CD4-positive, alpha-beta T cell (primary cell): Measurements from ENCODE around the gene METTL15. TPM values are rescaled to one million over a fixed set of nuclear protein-coding genes. Genes with fewer than 3 reads are reported as not detected.

ENCODE experiments used
- ATAC-seq: fragments of 200-7000 bp; cut with Tn5 transposase; one replicate; pipeline ENCODE4 v1.10.0; 2022; ENCODE audit warnings: mild to moderate bottlenecking; ENCODE audit not compliant: poor library complexity
- CTCF ChIA-PET: fragments of 350-600 bp; sonication (Branson Sonifier 250); formaldehyde crosslinking; loops from one replicate; lab custom pipeline; 2021; ENCODE audit warnings: antibody characterized with exemption, inconsistent platforms; lab: Charles Lee
- POLR2A ChIA-PET: fragments of 350-600 bp; sonication (Branson Sonifier 250); formaldehyde crosslinking; loops from one replicate; lab custom pipeline; 2021; ENCODE audit warnings: antibody characterized with exemption, inconsistent platforms; lab: Charles Lee
- DNase-seq, 14 experiments: peaks; one replicate each; pipeline ENCODE4 v3.0.0-alpha.2; 2013 to 2020; ENCODE audit warnings: mixed read lengths in 2 of 14
- H3K27ac ChIP-seq, 2 donors: one replicate each; pipeline versions ENCODE4 v1.5.1 to v1.7.0; 2013; ENCODE audit warnings: low read length in 2 of 2, low read depth in 1 of 2, mild to moderate bottlenecking in 1 of 2
- H3K27me3 ChIP-seq, 2 experiments: 1 replicate in 1 of 2; 2 replicates in 1 of 2; pipeline versions ENCODE4 v1.6.1 to v1.7.0; 2013; ENCODE audit warnings: low read length in 2 of 2, control low read depth in 1 of 2, mild to moderate bottlenecking in 1 of 2, moderate library complexity in 1 of 2; ENCODE audit not compliant: insufficient read depth in 2 of 2, control insufficient read depth in 1 of 2
- H3K36me3 ChIP-seq: one replicate; pipeline ENCODE4 v1.6.1; 2013; ENCODE audit warnings: low read length, control low read depth; ENCODE audit not compliant: insufficient read depth
- H3K4me1 ChIP-seq: one replicate; pipeline ENCODE4 v1.6.1; 2013; ENCODE audit warnings: low read length, control low read depth; ENCODE audit not compliant: insufficient read depth
- H3K4me3 ChIP-seq: one replicate; pipeline ENCODE4 v1.5.1; 2013; ENCODE audit warnings: mild to moderate bottlenecking, low read length, moderate library complexity
- H3K9me3 ChIP-seq, 2 experiments: 1 replicate in 1 of 2; 2 replicates in 1 of 2; pipeline versions ENCODE4 v1.6.1 to v1.7.0; 2013; ENCODE audit warnings: low read length in 2 of 2, mild to moderate bottlenecking in 2 of 2, control low read depth in 1 of 2, moderate library complexity in 1 of 2; ENCODE audit not compliant: control insufficient read depth in 1 of 2, insufficient read depth in 1 of 2
- H3K27ac Mint-ChIP-seq: one replicate; pipeline ENCODE4 v1.8.0; 2020; ENCODE audit warnings: mixed read lengths
- H3K27me3 Mint-ChIP-seq: one replicate; pipeline ENCODE4 v1.8.0; 2021; ENCODE audit warnings: mixed read lengths
- H3K36me3 Mint-ChIP-seq: one replicate; pipeline ENCODE4 v1.8.0; 2021; ENCODE audit warnings: low read depth, mixed read lengths
- H3K4me1 Mint-ChIP-seq: one replicate; pipeline ENCODE4 v1.8.0; 2021; ENCODE audit warnings: low read depth, mixed read lengths
- H3K4me3 Mint-ChIP-seq: one replicate; pipeline ENCODE4 v1.8.0; 2020; ENCODE audit warnings: mild to moderate bottlenecking, mixed read lengths
- H3K9me3 Mint-ChIP-seq: one replicate; pipeline ENCODE4 v1.8.0; 2020; ENCODE audit warnings: mixed read lengths
- intact Hi-C, 2 experiments: fragments of 100-400 bp; cut with DNase I in 1 of 2; cut with micrococcal nuclease in 1 of 2; formaldehyde crosslinking; loops; one replicate each; pipeline versions ENCODE4 v1.15.1 to v1.9.0; 2023 to 2025; cut with DNase I, micrococcal nuclease
- total RNA-seq, 174 experiments: library from RNA in 2 of 174; stranded (reverse) in 2 of 174; gene quantifications; one replicate each; pipeline ENCODE4 v1.2.3 and lab custom pipeline; 2021 to 2026
- TF ChIP-seq, protein P1 (sequence below): fragments of 200-600 bp; IDR thresholded peaks from one replicate; pipeline ENCODE4 v1.8.0; 2022; ENCODE audit warnings: antibody characterized with exemption, mild to moderate bottlenecking

Gene METTL15
- total RNA-seq, 2 experiments from 2014 or later = 3.5 to 4.4 TPM

DNA sequence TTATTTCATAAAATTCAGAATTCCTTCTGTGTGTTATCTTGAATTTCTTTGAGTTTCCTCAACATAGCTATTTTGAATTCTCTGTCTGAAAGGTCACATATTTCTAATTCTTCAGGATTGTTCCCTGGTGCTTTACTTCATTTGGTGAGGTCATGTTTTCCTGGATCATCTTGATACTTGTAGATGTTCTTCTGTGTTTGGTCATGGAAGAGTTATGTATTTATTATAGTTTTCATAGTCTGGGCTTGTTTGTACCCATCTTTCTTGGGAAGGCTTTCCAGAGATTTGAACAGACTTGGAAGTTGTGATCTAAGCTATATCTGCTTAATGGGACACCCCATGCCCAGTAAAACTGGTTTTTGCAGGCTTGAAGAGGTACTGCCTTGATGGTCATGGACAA lies 149.6 kb downstream of the METTL15 start:
- Histone ChIP-seq H3K9me3 (peaks cover 0 to 4% of the 10 kb centered on the region in 2 experiments), H3K27ac (no peak overlapping the region), H3K4me3 (no peak overlapping the region), H3K36me3 (no peaks in the 10 kb centered on the region), H3K4me1 (no peaks in the 10 kb centered on the region), H3K27me3 (no peaks in the 10 kb centered on the region)
- DNase-seq (no peak), ATAC-seq (no peak)
- H3K27ac Mint-ChIP-seq = no peak overlapping the region
- no peaks in the 10 kb centered on the region for H3K27me3 Mint-ChIP-seq
- H3K36me3 Mint-ChIP-seq = peaks cover 86% of the 10 kb centered on the region
- TF ChIP-seq, protein P1, sequence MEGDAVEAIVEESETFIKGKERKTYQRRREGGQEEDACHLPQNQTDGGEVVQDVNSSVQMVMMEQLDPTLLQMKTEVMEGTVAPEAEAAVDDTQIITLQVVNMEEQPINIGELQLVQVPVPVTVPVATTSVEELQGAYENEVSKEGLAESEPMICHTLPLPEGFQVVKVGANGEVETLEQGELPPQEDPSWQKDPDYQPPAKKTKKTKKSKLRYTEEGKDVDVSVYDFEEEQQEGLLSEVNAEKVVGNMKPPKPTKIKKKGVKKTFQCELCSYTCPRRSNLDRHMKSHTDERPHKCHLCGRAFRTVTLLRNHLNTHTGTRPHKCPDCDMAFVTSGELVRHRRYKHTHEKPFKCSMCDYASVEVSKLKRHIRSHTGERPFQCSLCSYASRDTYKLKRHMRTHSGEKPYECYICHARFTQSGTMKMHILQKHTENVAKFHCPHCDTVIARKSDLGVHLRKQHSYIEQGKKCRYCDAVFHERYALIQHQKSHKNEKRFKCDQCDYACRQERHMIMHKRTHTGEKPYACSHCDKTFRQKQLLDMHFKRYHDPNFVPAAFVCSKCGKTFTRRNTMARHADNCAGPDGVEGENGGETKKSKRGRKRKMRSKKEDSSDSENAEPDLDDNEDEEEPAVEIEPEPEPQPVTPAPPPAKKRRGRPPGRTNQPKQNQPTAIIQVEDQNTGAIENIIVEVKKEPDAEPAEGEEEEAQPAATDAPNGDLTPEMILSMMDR = no peak
- intact Hi-C loops = no loop called here
- peaks cover 8% of the 10 kb centered on the region for H3K4me1 Mint-ChIP-seq
- peaks cover 22% of the 10 kb centered on the region for H3K9me3 Mint-ChIP-seq
- ChIA-PET CTCF (no interaction called here), POLR2A (no interaction called here)
- H3K4me3 Mint-ChIP-seq = no peak overlapping the region

DNA sequence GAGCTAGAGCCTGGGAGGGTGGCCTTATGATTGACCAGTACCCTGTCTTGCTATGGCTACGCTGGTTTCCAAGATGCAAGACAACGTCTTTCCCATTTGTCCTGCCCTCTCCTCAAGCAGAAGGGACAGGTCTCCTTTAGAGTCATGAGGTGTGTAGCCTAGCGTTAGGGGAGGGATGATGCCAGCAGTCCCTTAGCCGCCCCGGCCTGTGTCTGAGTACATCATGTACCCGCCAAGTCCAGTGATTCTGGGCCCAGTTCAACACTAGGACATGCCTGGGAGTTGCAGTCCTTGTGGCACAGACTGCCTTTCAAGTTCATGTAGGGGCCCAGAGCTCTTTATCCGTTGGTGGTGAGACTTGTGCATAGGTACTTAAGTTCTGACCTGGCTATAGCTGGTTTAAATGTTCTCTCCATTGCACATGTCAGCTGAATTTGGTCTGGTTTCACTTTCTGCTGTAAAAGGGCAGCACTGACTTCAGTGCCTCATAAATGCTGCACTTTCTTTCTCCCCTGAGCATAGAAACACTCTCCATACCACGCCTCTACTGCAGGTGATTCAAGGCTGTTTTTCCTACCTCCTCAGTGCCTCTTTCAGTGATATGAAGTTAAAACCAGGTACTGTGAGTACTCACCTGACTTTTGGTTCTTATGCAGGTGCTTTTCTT lies 151.1 kb downstream of the METTL15 start:
- Mint-ChIP-seq H3K27ac (no peak overlapping the region), H3K4me3 (no peak overlapping the region), H3K36me3 (peaks cover 86% of the 10 kb centered on the region), H3K9me3 (peaks cover 11% of the 10 kb centered on the region), H3K27me3 (no peaks in the 10 kb centered on the region), H3K4me1 (peaks cover 8% of the 10 kb centered on the region)
- no peaks in the 10 kb centered on the region for H3K27me3 ChIP-seq
- TF ChIP-seq, protein P1 = no peak
- CTCF ChIA-PET = no interaction called here
- H3K9me3 ChIP-seq = peaks cover 0 to 4% of the 10 kb centered on the region in 2 experiments
- DNase-seq (no peak), ATAC-seq (no peak)
- no peak overlapping the region for H3K27ac ChIP-seq
- H3K36me3 ChIP-seq = no peaks in the 10 kb centered on the region
- no peaks in the 10 kb centered on the region for H3K4me1 ChIP-seq
- POLR2A ChIA-PET = no interaction called here
- intact Hi-C loops = no loop called here
- no peak overlapping the region for H3K4me3 ChIP-seq

DNA sequence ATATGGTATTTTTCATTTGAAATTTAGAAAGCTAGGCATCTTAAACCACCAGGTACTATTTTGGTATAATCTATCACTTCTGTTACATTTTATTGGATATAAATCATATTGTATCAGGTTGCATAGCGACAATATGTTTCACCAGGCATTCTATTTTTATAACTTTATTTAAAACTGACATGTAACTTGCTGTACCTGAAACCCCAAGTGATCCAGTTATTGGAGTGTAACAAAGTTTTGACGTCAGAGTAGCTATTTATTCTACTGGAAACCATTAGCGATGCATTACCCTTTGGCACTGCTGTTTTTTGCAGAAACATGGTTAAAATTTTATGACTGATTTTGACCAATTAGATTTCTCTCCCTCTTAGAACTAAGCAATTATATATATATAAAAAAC lies 160.7 kb downstream of the METTL15 start:
- Histone ChIP-seq H3K27ac (no peak overlapping the region), H3K27me3 (no peaks in the 10 kb centered on the region), H3K36me3 (no peaks in the 10 kb centered on the region), H3K4me1 (no peaks in the 10 kb centered on the region), H3K4me3 (no peak overlapping the region), H3K9me3 (no peaks in the 10 kb centered on the region)
- TF ChIP-seq, protein P1 = no peak
- H3K4me1 Mint-ChIP-seq = no peaks in the 10 kb centered on the region
- ATAC-seq (no peak), DNase-seq (no peak)
- CTCF ChIA-PET = no interaction called here
- no peaks in the 10 kb centered on the region for H3K27me3 Mint-ChIP-seq
- peaks cover 57% of the 10 kb centered on the region for H3K36me3 Mint-ChIP-seq
- POLR2A ChIA-PET = no interaction called here
- no peak overlapping the region for H3K27ac Mint-ChIP-seq
- H3K9me3 Mint-ChIP-seq = peaks cover 14% of the 10 kb centered on the region
- H3K4me3 Mint-ChIP-seq = no peak overlapping the region
- intact Hi-C loops = no loop called here
